Measurements from ENCODE around the gene GTF2F1.
"Not testable (repeated sequence)": the region's sequence is repeated elsewhere in the genome, so short reads cannot be mapped to it uniquely, and the experiment has no call there.

Gene GTF2F1

GRCh38 chr19:6393074-6393982 is at the start of gene GTF2F1:
Gene GTF2F1, minus strand, starts transcription at chr19:6393164. Its CDS starts 169 bp downstream, at chr19:6392995.
- peak; percentile 97 for DNase-seq

- no peak for DNase-seq
These were observed 49.2 kb upstream of the GTF2F1 start for GRCh38 chr19:6442087-6442688.

GRCh38 chr19:6440905-6441304 is 47.9 kb upstream of the GTF2F1 start:
- no peak for DNase-seq

- DNase-seq = no peak
These were observed 46.8 kb upstream of the GTF2F1 start for GRCh38 chr19:6439743-6440142.

GRCh38 chr19:6433663-6434062 is 40.7 kb upstream of the GTF2F1 start, which contains the start of gene SLC25A41:
Gene SLC25A41, minus strand, starts transcription at chr19:6433763. Its CDS starts 70 bp downstream, at chr19:6433693.
- no peak for DNase-seq

GRCh38 chr19:6433165-6433564 is 40.2 kb upstream of the GTF2F1 start:
- no peak for DNase-seq

GRCh38 chr19:6431891-6432290 is 38.9 kb upstream of the GTF2F1 start:
- DNase-seq = no peak

GRCh38 chr19:6429419-6430221 is 36.7 kb upstream of the GTF2F1 start:
- DNase-seq = no peak

- not testable (repeated sequence) for DNase-seq
These were observed 35.9 kb upstream of the GTF2F1 start for GRCh38 chr19:6428692-6429418.

- no peak for DNase-seq
These were observed 34.2 kb upstream of the GTF2F1 start for GRCh38 chr19:6427131-6427530.

- DNase-seq = peak; percentile 29
These were observed 33.0 kb upstream of the GTF2F1 start for GRCh38 chr19:6425732-6426620.

GRCh38 chr19:6424939-6425731 is 32.2 kb upstream of the GTF2F1 start:
- DNase-seq = peak; percentile 100

- peak; percentile 22 for DNase-seq
These were observed 31.4 kb upstream of the GTF2F1 start, which contains the start of gene KHSRP for GRCh38 chr19:6424195-6424938. Gene KHSRP, minus strand, starts transcription at chr19:6424811. Its CDS starts 110 bp downstream, at chr19:6424701.

- DNase-seq = peak; percentile 29
These were observed 30.7 kb upstream of the GTF2F1 start for GRCh38 chr19:6423499-6424194.

GRCh38 chr19:6421075-6422014 is 28.4 kb upstream of the GTF2F1 start:
- DNase-seq = no peak

- no peak for DNase-seq
These were observed 25.6 kb upstream of the GTF2F1 start for GRCh38 chr19:6418562-6418932.

GRCh38 chr19:6417713-6418561 is 25.0 kb upstream of the GTF2F1 start:
- no peak for DNase-seq
